ENCODE results near the gene THOC6.

THOC6 gene

GRCh38 chr16:3060339-3061127 is 36.7 kb downstream of the THOC6 start:
- no peak overlapping the region for H3K4me3 ChIP-seq (ENCODE audit: low read depth, low read length)
- TF ChIP-seq CTCF (IDR thresholded peaks at IDR 0.05; ENCODE audit: borderline replicate concordance, insufficient read depth, low read depth, low read length), result no peak

- no peak for TF ChIP-seq CTCF (IDR thresholded peaks at IDR 0.05; ENCODE audit: borderline replicate concordance, insufficient read depth, low read depth, low read length)
- H3K4me3 ChIP-seq (ENCODE audit: low read depth, low read length), result no peak overlapping the region
Measured at GRCh38 chr16:3062553-3062952, 38.7 kb downstream of the THOC6 start.

GRCh38 chr16:3063625-3064386 is 40.0 kb downstream of the THOC6 start:
- TF ChIP-seq CTCF (IDR thresholded peaks at IDR 0.05; ENCODE audit: borderline replicate concordance, insufficient read depth, low read depth, low read length), result no peak
- no peak overlapping the region for H3K4me3 ChIP-seq (ENCODE audit: low read depth, low read length)

GRCh38 chr16:3065069-3065741 is 41.4 kb downstream of the THOC6 start, which contains the start of gene IL32:
Gene IL32 (plus strand): TSS chr16:3065640. CDS start chr16:3065812, 172 bp downstream.
- H3K4me3 ChIP-seq (ENCODE audit: low read depth, low read length), result peak within 1 kb of the TSS; percentile 53
- no peak for TF ChIP-seq CTCF (IDR thresholded peaks at IDR 0.05; ENCODE audit: borderline replicate concordance, insufficient read depth, low read depth, low read length)

- no peak for TF ChIP-seq CTCF (IDR thresholded peaks at IDR 0.05; ENCODE audit: borderline replicate concordance, insufficient read depth, low read depth, low read length)
- peak overlapping the region; percentile 53 for H3K4me3 ChIP-seq (ENCODE audit: low read depth, low read length)
Measured at GRCh38 chr16:3065742-3066439, 42.1 kb downstream of the THOC6 start.

GRCh38 chr16:3066440-3066748 is 42.6 kb downstream of the THOC6 start:
- H3K4me3 ChIP-seq (ENCODE audit: low read depth, low read length), result peak overlapping the region; percentile 53
- no peak for TF ChIP-seq CTCF (IDR thresholded peaks at IDR 0.05; ENCODE audit: borderline replicate concordance, insufficient read depth, low read depth, low read length)

All from GM12875 (cell line).